Measurements from ENCODE around the gene SLC46A1. TPM values are rescaled to one million over a fixed set of nuclear protein-coding genes. Genes with fewer than 3 reads are reported as not detected.

The SLC46A1 gene
- polyA plus RNA-seq, 1 donor (not counting 4 experiments of a cell fraction or from before 2014, with no cell fraction given): 1.9 TPM

GRCh38 chr17:28407974-28408306, 1.9 kb upstream of the SLC46A1 start:
- dilution Hi-C loops (cut with MboI; ENCODE audit: extremely low pct_ligation_motif_present, low sequenced_read_pairs): no loop called here

GRCh38 chr17:28407130-28407973, 1.3 kb upstream of the SLC46A1 start:
- Histone ChIP-seq H3K79me2 (ENCODE audit: control insufficient read depth, insufficient read depth, low read length) (no peaks in the 10 kb centered on the region), H3K4me2 (ENCODE audit: control insufficient read depth, extremely low read depth, insufficient read depth, low read depth, low read length) (peak overlapping the region; percentile 58), H3K9me3 (ENCODE audit: control insufficient read depth, low read depth, low read length) (no peaks in the 10 kb centered on the region), H3K36me3 (ENCODE audit: control insufficient read depth in 2 of 2, extremely low read depth in 1 of 2, insufficient read depth in 2 of 2, low read length in 2 of 2) (no peaks in the 10 kb centered on the region), H3K27ac (ENCODE audit: control insufficient read depth, insufficient read depth, low read length) (peak overlapping the region; percentile 19), H3K27me3 (ENCODE audit: control insufficient read depth, extremely low read depth, insufficient read depth, low read length) (no peaks in the 10 kb centered on the region), H2AFZ (ENCODE audit: control insufficient read depth, low read length) (peak overlapping the region; percentile 27), H3K9me1 (ENCODE audit: control insufficient read depth, extremely low read depth, insufficient read depth, low read length) (no peaks in the 10 kb centered on the region), H3K4me1 (ENCODE audit: control insufficient read depth, extremely low read depth, insufficient read depth, low read length) (peaks cover 28% of the 10 kb centered on the region), H3K9ac (ENCODE audit: control insufficient read depth, extremely low read depth, insufficient read depth, low read length) (no peak overlapping the region), H3K4me3 (ENCODE audit: control insufficient read depth in 2 of 3, extremely low read depth in 1 of 3, insufficient read depth in 2 of 3, low read depth in 1 of 3, low read length in 3 of 3) (no peak overlapping the region), H4K20me1 (ENCODE audit: control insufficient read depth, extremely low read depth, insufficient read depth, low read length) (no peaks in the 10 kb centered on the region)
- DNase-seq (ENCODE audit: low read depth, low spot score) (peak; percentile 90), FAIRE-seq (peak; percentile 98)
- TF ChIP-seq CTCF (optimal IDR thresholded peaks at IDR 0.05 in 1 of 3, IDR thresholded peaks at IDR 0.05 in 1 of 3, conservative IDR thresholded peaks at IDR 0.05 in 1 of 3; ENCODE audit: extremely low read depth in 1 of 3, insufficient read depth in 2 of 3, low read length in 3 of 3) (peak; percentile 14 to 50 (median 34)), EZH2 (IDR thresholded peaks at IDR 0.05; ENCODE audit: low read length) (no peak)
- dilution Hi-C loops (cut with MboI; ENCODE audit: extremely low pct_ligation_motif_present, low sequenced_read_pairs): no loop called here

More at GRCh38 chr17:28407974-28408306, 1.9 kb upstream of the SLC46A1 start:
- DNase-seq (ENCODE audit: low read depth, low spot score): no peak
- no peaks in the 10 kb centered on the region for H3K9me1 ChIP-seq (ENCODE audit: control insufficient read depth, extremely low read depth, insufficient read depth, low read length)
- no peak overlapping the region for H3K4me3 ChIP-seq (ENCODE audit: control insufficient read depth in 2 of 3, extremely low read depth in 1 of 3, insufficient read depth in 2 of 3, low read depth in 1 of 3, low read length in 3 of 3)
- H2AFZ ChIP-seq (ENCODE audit: control insufficient read depth, low read length): peak overlapping the region; percentile 47
- no peak overlapping the region for H3K9ac ChIP-seq (ENCODE audit: control insufficient read depth, extremely low read depth, insufficient read depth, low read length)
- H3K27ac ChIP-seq (ENCODE audit: control insufficient read depth, insufficient read depth, low read length): peak overlapping the region; percentile 19
- no peaks in the 10 kb centered on the region for H3K27me3 ChIP-seq (ENCODE audit: control insufficient read depth, extremely low read depth, insufficient read depth, low read length)
- H4K20me1 ChIP-seq (ENCODE audit: control insufficient read depth, extremely low read depth, insufficient read depth, low read length): no peaks in the 10 kb centered on the region
- no peaks in the 10 kb centered on the region for H3K9me3 ChIP-seq (ENCODE audit: control insufficient read depth, low read depth, low read length)
- no peaks in the 10 kb centered on the region for H3K36me3 ChIP-seq (ENCODE audit: control insufficient read depth in 2 of 2, extremely low read depth in 1 of 2, insufficient read depth in 2 of 2, low read length in 2 of 2)
- no peak for TF ChIP-seq EZH2 (IDR thresholded peaks at IDR 0.05; ENCODE audit: low read length)
- no peak for TF ChIP-seq CTCF (optimal IDR thresholded peaks at IDR 0.05 in 1 of 3, IDR thresholded peaks at IDR 0.05 in 1 of 3, conservative IDR thresholded peaks at IDR 0.05 in 1 of 3; ENCODE audit: extremely low read depth in 1 of 3, insufficient read depth in 2 of 3, low read length in 3 of 3)
- peak; percentile 61 for FAIRE-seq
- H3K4me1 ChIP-seq (ENCODE audit: control insufficient read depth, extremely low read depth, insufficient read depth, low read length): peaks cover 27% of the 10 kb centered on the region
- H3K79me2 ChIP-seq (ENCODE audit: control insufficient read depth, insufficient read depth, low read length): no peaks in the 10 kb centered on the region
- peak overlapping the region; percentile 58 for H3K4me2 ChIP-seq (ENCODE audit: control insufficient read depth, extremely low read depth, insufficient read depth, low read depth, low read length)
